HG03196 (cell line): Measurements from ENCODE around the gene ANKRD30A.
"Not testable (repeated sequence)": the region's sequence is repeated elsewhere in the genome, so short reads cannot be mapped to it uniquely, and the experiment has no call there.

Source experiments
- ATAC-seq: cut with Tn5 transposase; IDR thresholded peaks from one replicate; pipeline ENCODE4 v1.9.1; 2021; ENCODE audit not compliant: unreplicated experiment

The ANKRD30A gene

GRCh38 chr10:37246637-37247036 lies 121.2 kb downstream of the ANKRD30A start:
- no peak for ATAC-seq

- not testable (repeated sequence) for ATAC-seq
Observed at GRCh38 chr10:37255837-37256236, 130.4 kb downstream of the ANKRD30A start.

- no peak for ATAC-seq
Observed at GRCh38 chr10:37263304-37263703, 137.9 kb downstream of the ANKRD30A start.

- no peak for ATAC-seq
Observed at GRCh38 chr10:37268266-37268665, 142.9 kb downstream of the ANKRD30A start.

- no peak for ATAC-seq
Observed at GRCh38 chr10:37269554-37270256, 144.3 kb downstream of the ANKRD30A start.

GRCh38 chr10:37275216-37275777 lies 149.9 kb downstream of the ANKRD30A start:
- ATAC-seq, result no peak

- ATAC-seq, result no peak
Observed at GRCh38 chr10:37285063-37285462, 159.7 kb downstream of the ANKRD30A start.

GRCh38 chr10:37289833-37290464 lies 164.6 kb downstream of the ANKRD30A start:
- no peak for ATAC-seq

- no peak for ATAC-seq
Observed at GRCh38 chr10:37301271-37301670, 175.9 kb downstream of the ANKRD30A start.

- ATAC-seq, result no peak
Observed at GRCh38 chr10:37304036-37304435, 178.6 kb downstream of the ANKRD30A start.

- no peak for ATAC-seq
Observed at GRCh38 chr10:37314350-37314749, 189.0 kb downstream of the ANKRD30A start.

GRCh38 chr10:37314862-37315261 lies 189.5 kb downstream of the ANKRD30A start:
- no peak for ATAC-seq

GRCh38 chr10:37344413-37344812 lies 219.0 kb downstream of the ANKRD30A start:
- no peak for ATAC-seq

GRCh38 chr10:37379991-37380390 lies 254.6 kb downstream of the ANKRD30A start:
- no peak for ATAC-seq

- no peak for ATAC-seq
Observed at GRCh38 chr10:37381271-37381670, 255.9 kb downstream of the ANKRD30A start.

- no peak for ATAC-seq
Observed at GRCh38 chr10:37384923-37385322, 259.5 kb downstream of the ANKRD30A start.

- ATAC-seq, result no peak
Observed at GRCh38 chr10:37390926-37391325, 265.5 kb downstream of the ANKRD30A start.

GRCh38 chr10:37400774-37401173 lies 275.4 kb downstream of the ANKRD30A start:
- not testable (repeated sequence) for ATAC-seq

- ATAC-seq, result no peak
Observed at GRCh38 chr10:37401225-37401624, 275.8 kb downstream of the ANKRD30A start.

- ATAC-seq, result no peak
Observed at GRCh38 chr10:37403776-37404175, 278.4 kb downstream of the ANKRD30A start.
